Epithelial cell of esophagus (primary cell): ENCODE results near the gene GOLGB1.
A peak's percentile ranks its signal among the peaks of the same experiment; 100 is the strongest.
"Not testable (repeated sequence)": the region's sequence is repeated elsewhere in the genome, so short reads cannot be mapped to it uniquely, and the experiment has no call there.

Source experiments
- DNase-seq: peaks from one replicate; pipeline ENCODE4 v3.0.0; 2010; ENCODE audit warnings: low read depth
- H3K4me3 ChIP-seq: 2 replicates; pipeline ENCODE4 v1.5.1; 2011; ENCODE audit warnings: mild to moderate bottlenecking, low read length, control low read depth
- CTCF ChIP-seq: IDR thresholded peaks from 2 replicates; pipeline ENCODE4 v1.5.1; 2011; ENCODE audit warnings: low read depth, mild to moderate bottlenecking, low read length, control low read depth, inconsistent platforms; ENCODE audit not compliant: insufficient read depth; ENCODE audit errors: missing control alignments

The GOLGB1 gene

GRCh38 chr3:121749276-121750086 is at the start of gene GOLGB1:
TSS of gene GOLGB1 (minus strand) at chr3:121749741. CDS start at chr3:121730971, 18,770 bp downstream.
- H3K4me3 ChIP-seq, result peak within 1 kb of the TSS; percentile 90
- TF ChIP-seq CTCF, result no peak
- peak; percentile 100 for DNase-seq

- TF ChIP-seq CTCF, result no peak
These were observed 47.4 kb upstream of the GOLGB1 start for GRCh38 chr3:121796970-121797369.

GRCh38 chr3:121794264-121794983 is 44.9 kb upstream of the GOLGB1 start:
- no peak for TF ChIP-seq CTCF
- H3K4me3 ChIP-seq, result no peak overlapping the region
- DNase-seq, result no peak

More at GRCh38 chr3:121796970-121797369, 47.4 kb upstream of the GOLGB1 start:
- no peak overlapping the region for H3K4me3 ChIP-seq
- no peak for DNase-seq

GRCh38 chr3:121793078-121793477 is 43.5 kb upstream of the GOLGB1 start:
- H3K4me3 ChIP-seq, result no peak overlapping the region
- TF ChIP-seq CTCF, result no peak

GRCh38 chr3:121786485-121786884 is 36.9 kb upstream of the GOLGB1 start:
- H3K4me3 ChIP-seq, result no peak overlapping the region
- DNase-seq, result no peak
- TF ChIP-seq CTCF, result no peak

More at GRCh38 chr3:121793078-121793477, 43.5 kb upstream of the GOLGB1 start:
- DNase-seq, result no peak

GRCh38 chr3:121782784-121783183 is 33.2 kb upstream of the GOLGB1 start:
- not testable (repeated sequence) for DNase-seq

GRCh38 chr3:121781611-121782010 is 32.1 kb upstream of the GOLGB1 start:
- no peak for DNase-seq
- no peak for TF ChIP-seq CTCF
- H3K4me3 ChIP-seq, result no peak overlapping the region

More at GRCh38 chr3:121782784-121783183, 33.2 kb upstream of the GOLGB1 start:
- H3K4me3 ChIP-seq, result not testable (repeated sequence)

GRCh38 chr3:121775095-121775494 is 25.6 kb upstream of the GOLGB1 start:
- not testable (repeated sequence) for DNase-seq, H3K4me3 ChIP-seq
